ENCODE data around the gene CCNF. TPM values are rescaled to one million over a fixed set of nuclear protein-coding genes. Genes with fewer than 3 reads are reported as not detected.

CCNF gene
- total and polyA plus RNA-seq, 2 of the 8 experiments (the other 6 are each of a cell fraction or from before 2014, with no cell fraction given): 15.4 to 54.3 TPM

- FAIRE-seq: no peak
- TF ChIP-seq YY1 (IDR thresholded peaks at IDR 0.05; ENCODE audit: low read depth, low read length): no peak
- TF ChIP-seq PHF8 (conservative IDR thresholded peaks at IDR 0.05; ENCODE audit: low read depth, low read length): no peak
- no peak for TF ChIP-seq SIX5 (IDR thresholded peaks at IDR 0.05; ENCODE audit: low read depth, low read length)
- no peak for TF ChIP-seq BRCA1 (IDR thresholded peaks at IDR 0.05; ENCODE audit: low read depth, low read length)
- no peak for TF ChIP-seq E2F6 (IDR thresholded peaks at IDR 0.05)
- TF ChIP-seq CBX8 (IDR thresholded peaks at IDR 0.05; ENCODE audit: borderline replicate concordance, low read depth, low read length): no peak
- no peak for TF ChIP-seq MAX (IDR thresholded peaks at IDR 0.05)
- TF ChIP-seq FOSL1 (IDR thresholded peaks at IDR 0.05; ENCODE audit: insufficient read depth, low read depth, low read length): no peak
- no peak for TF ChIP-seq JUND (IDR thresholded peaks at IDR 0.05; ENCODE audit: low read length)
- no peak for TF ChIP-seq EP300 (IDR thresholded peaks at IDR 0.05; ENCODE audit: borderline replicate concordance in 1 of 2, low read depth in 2 of 2, low read length in 2 of 2)
- TF ChIP-seq BACH1 (IDR thresholded peaks at IDR 0.05; ENCODE audit: low read length): no peak
- no peak for TF ChIP-seq SP2 (IDR thresholded peaks at IDR 0.05; ENCODE audit: low read length)
- TF ChIP-seq HDAC6 (IDR thresholded peaks at IDR 0.05; ENCODE audit: low read depth, low read length): no peak
- no peak for TF ChIP-seq TAF7 (optimal IDR thresholded peaks at IDR 0.05; ENCODE audit: borderline replicate concordance, low read depth, low read length)
These were observed 21.3 kb downstream of the CCNF start for GRCh38 chr16:2450535-2450934.

More at GRCh38 chr16:2450535-2450934, 21.3 kb downstream of the CCNF start:
- no peaks in the 10 kb centered on the region for H3K27me3 ChIP-seq (replicated peaks in 1 of 4; ENCODE audit: control insufficient read depth in 3 of 4, extremely low read depth in 1 of 4, insufficient read depth in 3 of 4, low read length in 3 of 4)
- H3K23me2 ChIP-seq (ENCODE audit: low read depth, low read length): no peaks in the 10 kb centered on the region
- CTCF ChIA-PET (ENCODE audit: partially characterized antibody): interaction anchor here (0.6 to 1.8 kb wide), 7 partner anchors 10 to 471 kb away, joined by 3 to 7 read pairs (median 3); no protein-coding TSS in a partner anchor
- H4K20me1 ChIP-seq (replicated peaks in 1 of 2; ENCODE audit: control insufficient read depth in 1 of 2, insufficient read depth in 2 of 2, low read length in 2 of 2): peaks cover 15 to 17% of the 10 kb centered on the region in 2 experiments
- no peaks in the 10 kb centered on the region for H3K9me3 ChIP-seq (ENCODE audit: insufficient read depth in 2 of 2, low read depth in 1 of 2, low read length in 1 of 2)
- no peak overlapping the region for H2BK120ac ChIP-seq (replicated peaks; ENCODE audit: low read depth, low read length)
- no peak overlapping the region for H3K27ac ChIP-seq (ENCODE audit: low read depth, low read length)
- H3K4me1 ChIP-seq (replicated peaks in 1 of 4; ENCODE audit: control insufficient read depth in 3 of 4, insufficient read depth in 4 of 4, low read length in 3 of 4): no peaks in the 10 kb centered on the region
- no peak overlapping the region for H2BK5ac ChIP-seq (ENCODE audit: low read depth, low read length)
- peaks cover 45 to 74% (median 66%) of the 10 kb centered on the region in 4 experiments for H3K36me3 ChIP-seq (ENCODE audit: control insufficient read depth in 2 of 4, insufficient read depth in 4 of 4, low read length in 3 of 4)
- H3K4me2 ChIP-seq (ENCODE audit: insufficient read depth in 1 of 2, low read depth in 2 of 2, low read length in 2 of 2): no peak overlapping the region
- no peak overlapping the region for H3K4ac ChIP-seq (replicated peaks; ENCODE audit: insufficient read length, low read depth, low read length)
- H2BK15ac ChIP-seq (ENCODE audit: low read length): no peak overlapping the region
- no peak overlapping the region for H3K9ac ChIP-seq (replicated peaks in 1 of 4; ENCODE audit: extremely low read depth in 1 of 4, low read depth in 3 of 4, low read length in 3 of 4)
- no peak overlapping the region for H2AK5ac ChIP-seq (ENCODE audit: low read depth, low read length)
- no peak overlapping the region for H3K14ac ChIP-seq (ENCODE audit: insufficient read length)
- H4K5ac ChIP-seq (ENCODE audit: insufficient read length, low read depth, low read length): no peak overlapping the region
- H4K8ac ChIP-seq (ENCODE audit: extremely low read depth, insufficient read depth, low read length): no peak overlapping the region
- H3K79me1 ChIP-seq (ENCODE audit: low read depth, low read length): no peaks in the 10 kb centered on the region; the same call in 1 of the 2 replicates
- no peak overlapping the region for H4K91ac ChIP-seq (replicated peaks; ENCODE audit: insufficient read length, low read length)
- DNase-seq (ENCODE audit: low read depth in 1 of 2, low spot score in 2 of 2): no peak
- H2BK12ac ChIP-seq (ENCODE audit: low read depth, low read length): no peak overlapping the region
- H3K4me3 ChIP-seq (ENCODE audit: extremely low read depth in 1 of 4, insufficient read depth in 2 of 4, low read depth in 3 of 4, low read length in 4 of 4): no peak overlapping the region
- H3K56ac ChIP-seq (replicated peaks; ENCODE audit: insufficient read length, low read depth, low read length): no peak overlapping the region
- H2AFZ ChIP-seq (ENCODE audit: low read length): no peak overlapping the region
- POLR2A ChIA-PET (ENCODE audit: partially characterized antibody): interaction anchor here (1.1 to 2.2 kb wide), 5 partner anchors 9 to 193 kb away, joined by 4 to 6 read pairs (median 5); partner anchors contain the start of gene TEDC2
- H3K23ac ChIP-seq (ENCODE audit: insufficient read length): no peak overlapping the region
- H2BK20ac ChIP-seq (ENCODE audit: low read length): no peak overlapping the region
- 90% methylated on average over 8 of the region's 8 CpGs; no CpG with 5 or more reads in 1 of the 2 experiments for whole genome bisulfite sequencing, 2 experiments (ENCODE audit: extremely low coverage in 1 of 2, insufficient coverage in 1 of 2, insufficient read length in 1 of 2, insufficient replicate concordance in 2 of 2, low coverage in 1 of 2, low lambda C conversion rate in 2 of 2, missing lambda C conversion rate in 1 of 2)
- H3K18ac ChIP-seq (ENCODE audit: extremely low read depth, low read length): no peak overlapping the region
- H3K79me2 ChIP-seq (ENCODE audit: control insufficient read depth in 1 of 2, insufficient read depth in 2 of 2, low read length in 2 of 2): no peaks in the 10 kb centered on the region
